ENCODE measurements around the gene ZNF219. TPM values are rescaled to one million over a fixed set of nuclear protein-coding genes. Genes with fewer than 3 reads are reported as not detected.

The ZNF219 gene
- total and polyA plus RNA-seq, 2 of the 13 experiments (the other 11 are each of a cell fraction or from before 2014, with no cell fraction given) = 34.5 to 36.6 TPM

DNA sequence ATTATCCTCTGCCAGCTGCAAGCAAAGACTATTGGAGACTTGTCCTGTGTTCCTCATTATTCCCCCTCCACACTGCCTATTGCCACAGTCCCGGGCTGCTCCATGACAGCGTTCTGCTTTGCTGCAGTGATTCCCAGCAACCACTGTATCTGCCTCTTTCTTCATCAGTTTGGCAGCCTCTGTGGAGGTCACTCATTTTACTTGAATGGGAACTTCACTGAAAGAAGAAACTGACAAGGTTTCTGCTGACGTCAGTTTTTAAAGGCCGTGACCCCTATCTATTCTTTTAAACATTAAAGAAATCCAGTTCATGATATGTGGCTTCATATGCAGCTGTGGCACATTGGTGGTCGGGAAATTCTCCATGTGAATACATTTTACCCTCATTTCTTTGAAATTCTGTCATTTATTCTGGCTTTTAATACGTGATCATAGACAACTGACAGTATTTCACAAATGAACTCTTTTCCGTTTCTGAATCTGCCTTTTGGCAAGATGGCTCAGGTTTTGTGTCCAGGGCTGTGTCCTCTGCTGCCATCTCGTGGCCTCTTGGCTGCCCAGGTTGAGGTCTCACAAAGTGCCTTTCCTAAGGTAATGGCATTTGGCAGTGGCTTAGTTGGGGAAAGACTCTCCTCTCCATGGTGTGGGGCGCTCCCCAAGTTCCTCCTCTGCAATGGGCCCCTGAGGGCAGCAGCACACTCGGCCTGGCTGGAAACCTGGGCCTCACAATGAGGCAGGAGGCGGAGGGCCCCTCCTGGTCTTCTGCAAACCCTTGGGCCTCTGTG is 8.2 kb upstream of the ZNF219 start (continued):
- TF ChIP-seq GMEB1 (CRISPR knock-in tag; IDR thresholded peaks at IDR 0.05; ENCODE audit: borderline replicate concordance) (peak; percentile 28; the same call in 1 of the 2 replicates), ELF1 (CRISPR knock-in tag; IDR thresholded peaks at IDR 0.05) (no peak), ATAD3A (CRISPR knock-in tag; IDR thresholded peaks at IDR 0.05) (no peak), ZNF75D (CRISPR knock-in tag; IDR thresholded peaks at IDR 0.05; ENCODE audit: borderline replicate concordance) (no peak), ZXDC (CRISPR knock-in tag; IDR thresholded peaks at IDR 0.05) (no peak), ZNF260 (CRISPR knock-in tag; IDR thresholded peaks at IDR 0.05; ENCODE audit: borderline replicate concordance, low read depth) (no peak), NR2C2 (CRISPR knock-in tag; IDR thresholded peaks at IDR 0.05; ENCODE audit: borderline replicate concordance) (peak; percentile 77), ZNF446 (CRISPR knock-in tag; IDR thresholded peaks at IDR 0.05) (no peak), TBX2 (CRISPR knock-in tag; IDR thresholded peaks at IDR 0.05; ENCODE audit: borderline replicate concordance) (no peak; the same call in 1 of the 2 replicates), RARA (CRISPR knock-in tag; IDR thresholded peaks at IDR 0.05) (peak; percentile 55; the same call in 1 of the 2 replicates), ZNF776 (CRISPR knock-in tag; IDR thresholded peaks at IDR 0.05) (0 out of 2 replicates have a peak, but pooled peaks have one; percentile 21)
- TF ChIP-seq, protein P1, sequence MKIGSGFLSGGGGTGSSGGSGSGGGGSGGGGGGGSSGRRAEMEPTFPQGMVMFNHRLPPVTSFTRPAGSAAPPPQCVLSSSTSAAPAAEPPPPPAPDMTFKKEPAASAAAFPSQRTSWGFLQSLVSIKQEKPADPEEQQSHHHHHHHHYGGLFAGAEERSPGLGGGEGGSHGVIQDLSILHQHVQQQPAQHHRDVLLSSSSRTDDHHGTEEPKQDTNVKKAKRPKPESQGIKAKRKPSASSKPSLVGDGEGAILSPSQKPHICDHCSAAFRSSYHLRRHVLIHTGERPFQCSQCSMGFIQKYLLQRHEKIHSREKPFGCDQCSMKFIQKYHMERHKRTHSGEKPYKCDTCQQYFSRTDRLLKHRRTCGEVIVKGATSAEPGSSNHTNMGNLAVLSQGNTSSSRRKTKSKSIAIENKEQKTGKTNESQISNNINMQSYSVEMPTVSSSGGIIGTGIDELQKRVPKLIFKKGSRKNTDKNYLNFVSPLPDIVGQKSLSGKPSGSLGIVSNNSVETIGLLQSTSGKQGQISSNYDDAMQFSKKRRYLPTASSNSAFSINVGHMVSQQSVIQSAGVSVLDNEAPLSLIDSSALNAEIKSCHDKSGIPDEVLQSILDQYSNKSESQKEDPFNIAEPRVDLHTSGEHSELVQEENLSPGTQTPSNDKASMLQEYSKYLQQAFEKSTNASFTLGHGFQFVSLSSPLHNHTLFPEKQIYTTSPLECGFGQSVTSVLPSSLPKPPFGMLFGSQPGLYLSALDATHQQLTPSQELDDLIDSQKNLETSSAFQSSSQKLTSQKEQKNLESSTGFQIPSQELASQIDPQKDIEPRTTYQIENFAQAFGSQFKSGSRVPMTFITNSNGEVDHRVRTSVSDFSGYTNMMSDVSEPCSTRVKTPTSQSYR (CRISPR knock-in tag; IDR thresholded peaks at IDR 0.05; ENCODE audit: borderline replicate concordance) = peak; percentile 57; the same call in 1 of the 2 replicates
- TF ChIP-seq, protein P2, sequence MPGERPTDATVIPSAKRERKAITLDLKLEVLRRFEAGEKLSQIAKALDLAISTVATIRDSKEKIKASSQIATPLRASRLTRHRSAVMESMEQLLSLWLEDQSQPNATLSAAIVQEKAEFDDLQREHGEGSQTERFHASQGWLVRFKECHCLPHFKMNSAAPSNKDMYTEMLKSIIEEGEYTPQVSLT (CRISPR knock-in tag; IDR thresholded peaks at IDR 0.05; ENCODE audit: borderline replicate concordance, low read depth) = no peak
- TF ChIP-seq, protein P3, sequence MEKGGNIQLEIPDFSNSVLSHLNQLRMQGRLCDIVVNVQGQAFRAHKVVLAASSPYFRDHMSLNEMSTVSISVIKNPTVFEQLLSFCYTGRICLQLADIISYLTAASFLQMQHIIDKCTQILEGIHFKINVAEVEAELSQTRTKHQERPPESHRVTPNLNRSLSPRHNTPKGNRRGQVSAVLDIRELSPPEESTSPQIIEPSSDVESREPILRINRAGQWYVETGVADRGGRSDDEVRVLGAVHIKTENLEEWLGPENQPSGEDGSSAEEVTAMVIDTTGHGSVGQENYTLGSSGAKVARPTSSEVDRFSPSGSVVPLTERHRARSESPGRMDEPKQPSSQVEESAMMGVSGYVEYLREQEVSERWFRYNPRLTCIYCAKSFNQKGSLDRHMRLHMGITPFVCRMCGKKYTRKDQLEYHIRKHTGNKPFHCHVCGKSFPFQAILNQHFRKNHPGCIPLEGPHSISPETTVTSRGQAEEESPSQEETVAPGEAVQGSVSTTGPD (CRISPR knock-in tag; IDR thresholded peaks at IDR 0.05) = no peak

All from HepG2 (cell line).